ENCODE results near the gene LITAF.
"Not testable (repeated sequence)": the region's sequence is repeated elsewhere in the genome, so short reads cannot be mapped to it uniquely, and the experiment has no call there.

LITAF gene

GRCh38 chr16:11572301-11572995 lies 14.3 kb downstream of the LITAF start:
- DNase-seq (ENCODE audit: low read depth), result no peak

- DNase-seq (ENCODE audit: low read depth), result no peak
These were observed 15.2 kb downstream of the LITAF start for GRCh38 chr16:11571549-11571948.

- DNase-seq (ENCODE audit: low read depth), result no peak
These were observed 15.9 kb downstream of the LITAF start for GRCh38 chr16:11570806-11571205.

GRCh38 chr16:11570258-11570657 lies 16.5 kb downstream of the LITAF start:
- no peak for DNase-seq (ENCODE audit: low read depth)

- DNase-seq (ENCODE audit: low read depth), result no peak
These were observed 20.3 kb downstream of the LITAF start for GRCh38 chr16:11566398-11566797.

GRCh38 chr16:11565665-11566064 lies 21.1 kb downstream of the LITAF start:
- no peak for DNase-seq (ENCODE audit: low read depth)

- no peak for DNase-seq (ENCODE audit: low read depth)
These were observed 22.4 kb downstream of the LITAF start for GRCh38 chr16:11564046-11564926.

GRCh38 chr16:11563493-11564040 lies 23.2 kb downstream of the LITAF start:
- DNase-seq (ENCODE audit: low read depth), result no peak

GRCh38 chr16:11562941-11563340 lies 23.8 kb downstream of the LITAF start:
- no peak for DNase-seq (ENCODE audit: low read depth)

GRCh38 chr16:11562411-11562810 lies 24.3 kb downstream of the LITAF start:
- no peak for DNase-seq (ENCODE audit: low read depth)

GRCh38 chr16:11561856-11562255 lies 24.9 kb downstream of the LITAF start:
- no peak for DNase-seq (ENCODE audit: low read depth)

- DNase-seq (ENCODE audit: low read depth), result no peak
These were observed 25.3 kb downstream of the LITAF start for GRCh38 chr16:11561454-11561805.

GRCh38 chr16:11560701-11561453 lies 25.8 kb downstream of the LITAF start:
- no peak for DNase-seq (ENCODE audit: low read depth)

- DNase-seq (ENCODE audit: low read depth), result not testable (repeated sequence)
These were observed 28.4 kb downstream of the LITAF start for GRCh38 chr16:11558308-11558823.

- DNase-seq (ENCODE audit: low read depth), result no peak
These were observed 28.9 kb downstream of the LITAF start for GRCh38 chr16:11557801-11558200.

GRCh38 chr16:11556945-11557720 lies 29.6 kb downstream of the LITAF start:
- DNase-seq (ENCODE audit: low read depth), result no peak

GRCh38 chr16:11556214-11556819 lies 30.4 kb downstream of the LITAF start:
- no peak for DNase-seq (ENCODE audit: low read depth)

- no peak for DNase-seq (ENCODE audit: low read depth)
These were observed 32.7 kb downstream of the LITAF start for GRCh38 chr16:11554053-11554452.

GRCh38 chr16:11553371-11553770 lies 33.3 kb downstream of the LITAF start:
- no peak for DNase-seq (ENCODE audit: low read depth)

GRCh38 chr16:11552440-11552839 lies 34.3 kb downstream of the LITAF start:
- DNase-seq (ENCODE audit: low read depth), result no peak

GRCh38 chr16:11551842-11552241 lies 34.9 kb downstream of the LITAF start:
- no peak for DNase-seq (ENCODE audit: low read depth)
